ENCODE measurements around the gene FHOD3. TPM values are rescaled to one million over a fixed set of nuclear protein-coding genes. Genes with fewer than 3 reads are reported as not detected.

The FHOD3 gene
- total RNA-seq, 4 donors from 2014 or later: 15.6 to 25.9 (median 21.6) TPM

DNA sequence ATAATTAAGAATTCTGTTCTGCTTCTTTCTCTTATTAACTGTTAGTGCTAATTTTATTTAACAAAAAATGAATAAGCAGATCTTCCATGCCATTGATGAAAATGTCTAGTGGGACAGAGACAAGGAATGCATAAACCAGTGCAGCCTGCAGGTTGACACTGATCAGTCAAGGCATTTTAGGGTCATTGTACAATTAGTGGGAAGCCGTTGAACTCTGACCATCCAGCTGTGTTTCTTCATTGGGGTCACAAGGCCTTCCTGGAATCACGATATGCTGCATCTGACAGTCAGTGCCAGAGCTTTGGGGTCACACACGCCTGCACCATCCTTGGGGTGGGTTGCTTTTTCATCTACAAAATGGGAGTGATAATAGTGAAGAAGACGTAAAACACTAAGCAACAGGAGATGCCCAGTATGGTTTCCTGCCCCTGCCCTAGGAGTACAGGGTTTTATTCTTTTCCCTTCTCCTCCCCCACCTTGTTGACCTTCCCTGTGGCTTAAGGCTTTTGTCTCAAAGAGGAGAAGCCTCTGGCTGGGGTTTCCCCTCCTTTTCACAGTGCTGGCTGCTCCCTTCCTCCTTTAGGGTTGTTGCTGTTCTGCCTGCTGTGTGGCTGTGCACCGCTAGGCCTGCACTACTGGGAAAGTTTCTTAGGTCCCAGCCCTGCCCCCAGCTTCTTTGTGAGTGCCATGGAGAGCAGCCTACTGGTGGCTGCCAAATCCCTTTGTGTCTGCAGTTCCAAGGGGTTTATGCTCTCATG lies 285.7 kb downstream of the FHOD3 start:
- Histone ChIP-seq H3K36me3 (no peaks in the 10 kb centered on the region), H3K27ac (no peak overlapping the region), H3K9me3 (no peaks in the 10 kb centered on the region), H3K4me3 (no peak overlapping the region), H3K4me1 (peaks cover 0 to 17% (median 0%) of the 10 kb centered on the region in 4 donors), H3K27me3 (no peaks in the 10 kb centered on the region)
- TF ChIP-seq EP300 (IDR thresholded peaks at IDR 0.05) (no peak), POLR2A (IDR thresholded peaks at IDR 0.05) (no peak)
- TF ChIP-seq, protein P1, sequence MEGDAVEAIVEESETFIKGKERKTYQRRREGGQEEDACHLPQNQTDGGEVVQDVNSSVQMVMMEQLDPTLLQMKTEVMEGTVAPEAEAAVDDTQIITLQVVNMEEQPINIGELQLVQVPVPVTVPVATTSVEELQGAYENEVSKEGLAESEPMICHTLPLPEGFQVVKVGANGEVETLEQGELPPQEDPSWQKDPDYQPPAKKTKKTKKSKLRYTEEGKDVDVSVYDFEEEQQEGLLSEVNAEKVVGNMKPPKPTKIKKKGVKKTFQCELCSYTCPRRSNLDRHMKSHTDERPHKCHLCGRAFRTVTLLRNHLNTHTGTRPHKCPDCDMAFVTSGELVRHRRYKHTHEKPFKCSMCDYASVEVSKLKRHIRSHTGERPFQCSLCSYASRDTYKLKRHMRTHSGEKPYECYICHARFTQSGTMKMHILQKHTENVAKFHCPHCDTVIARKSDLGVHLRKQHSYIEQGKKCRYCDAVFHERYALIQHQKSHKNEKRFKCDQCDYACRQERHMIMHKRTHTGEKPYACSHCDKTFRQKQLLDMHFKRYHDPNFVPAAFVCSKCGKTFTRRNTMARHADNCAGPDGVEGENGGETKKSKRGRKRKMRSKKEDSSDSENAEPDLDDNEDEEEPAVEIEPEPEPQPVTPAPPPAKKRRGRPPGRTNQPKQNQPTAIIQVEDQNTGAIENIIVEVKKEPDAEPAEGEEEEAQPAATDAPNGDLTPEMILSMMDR (IDR thresholded peaks at IDR 0.05): no peak
- WGBS, 2 donors: 64 to 72% methylated on average over 5 of the region's 5 CpGs
- no peak for DNase-seq (ENCODE audit: low spot score in 2 of 2)

DNA sequence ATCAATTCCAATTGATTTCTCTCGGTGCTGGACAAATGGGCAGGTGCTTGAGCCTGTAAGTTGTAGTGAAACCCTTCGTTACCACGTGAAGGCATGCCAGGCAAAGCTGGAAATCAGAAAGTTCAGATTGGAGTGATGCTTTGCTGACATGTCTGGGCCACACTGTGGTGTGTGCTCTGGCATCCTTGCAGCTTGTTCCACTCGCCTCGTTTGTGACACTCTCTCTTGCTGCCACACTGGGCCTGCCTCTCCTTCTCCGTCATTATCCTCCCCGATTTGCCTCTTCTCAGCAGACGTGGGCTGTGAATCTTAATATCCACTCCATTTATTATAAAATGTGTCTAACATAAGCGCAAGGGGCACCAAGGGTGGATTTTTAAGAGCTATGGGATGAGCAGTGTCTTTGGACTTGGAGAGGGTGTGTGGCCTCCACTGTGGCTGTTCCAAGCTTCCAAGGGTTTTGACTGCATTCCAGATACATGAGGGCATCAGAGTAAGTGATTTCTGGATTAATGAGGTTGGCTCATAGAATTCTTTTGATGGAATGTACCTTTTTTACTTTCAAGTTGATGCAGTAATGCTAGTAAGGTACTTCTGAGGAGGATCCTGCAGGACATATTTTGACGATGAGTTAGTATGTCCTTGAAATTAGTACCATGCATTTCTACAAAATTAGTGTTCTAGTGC lies 292.5 kb downstream of the FHOD3 start:
- Histone ChIP-seq H3K27ac (no peak overlapping the region), H3K4me3 (no peak overlapping the region), H3K4me1 (peaks cover 0 to 7% (median 0%) of the 10 kb centered on the region in 4 donors), H3K27me3 (no peaks in the 10 kb centered on the region), H3K36me3 (no peaks in the 10 kb centered on the region), H3K9me3 (no peaks in the 10 kb centered on the region)
- WGBS, 2 donors: 93 to 94% methylated on average over 10 of the region's 10 CpGs
- no peak for TF ChIP-seq EP300 (IDR thresholded peaks at IDR 0.05)
- no peak for DNase-seq (ENCODE audit: low spot score in 2 of 2)

DNA sequence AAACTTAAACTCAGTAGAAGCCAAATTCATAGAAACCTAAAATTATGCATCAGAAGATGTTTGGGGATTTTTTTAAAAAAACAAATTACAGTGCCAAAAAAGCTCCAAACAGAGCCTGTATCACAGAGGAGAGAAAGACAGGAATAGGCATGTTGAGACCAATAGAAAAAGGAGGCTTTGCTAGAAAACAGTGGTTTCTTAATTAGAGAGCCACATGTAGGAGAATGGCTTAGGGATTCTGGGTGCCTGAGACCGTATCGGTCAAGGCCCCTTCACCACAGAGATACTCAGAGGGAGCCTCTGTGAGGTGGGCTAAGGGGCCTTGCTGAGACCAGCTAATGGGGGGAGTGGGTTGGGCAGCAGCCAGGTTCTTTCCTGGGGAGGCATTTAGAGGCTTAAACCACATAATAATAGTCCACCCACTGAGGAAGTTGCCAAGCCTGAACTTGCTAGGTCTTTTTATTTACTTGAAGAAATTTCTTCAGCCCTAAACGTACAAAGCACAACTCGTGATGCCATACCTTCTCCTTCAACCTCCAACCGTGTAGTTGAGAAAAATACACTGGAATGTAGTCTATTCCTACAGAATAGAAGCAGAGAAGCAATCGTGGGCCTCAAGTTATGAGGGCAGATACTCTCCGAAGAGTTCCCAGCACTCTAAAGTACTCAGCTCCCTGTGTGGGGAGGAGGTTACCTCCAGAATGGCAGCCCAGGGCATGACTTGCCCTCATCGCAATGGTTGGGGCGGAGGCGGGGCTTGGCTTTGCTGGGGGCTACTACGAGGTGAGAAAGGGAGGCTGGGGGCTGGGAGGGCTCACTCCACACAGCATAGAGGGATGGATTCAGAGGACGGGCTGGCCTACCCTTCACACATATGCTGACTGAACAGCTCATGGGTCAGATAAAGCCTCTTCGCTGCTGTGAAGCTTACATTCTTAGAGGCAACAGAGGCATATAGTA lies 293.4 kb downstream of the FHOD3 start:
- Histone ChIP-seq H3K27ac (no peak overlapping the region), H3K9me3 (no peaks in the 10 kb centered on the region)
- 87 to 89% methylated on average over 13 of the region's 13 CpGs for WGBS, 2 donors

DNA sequence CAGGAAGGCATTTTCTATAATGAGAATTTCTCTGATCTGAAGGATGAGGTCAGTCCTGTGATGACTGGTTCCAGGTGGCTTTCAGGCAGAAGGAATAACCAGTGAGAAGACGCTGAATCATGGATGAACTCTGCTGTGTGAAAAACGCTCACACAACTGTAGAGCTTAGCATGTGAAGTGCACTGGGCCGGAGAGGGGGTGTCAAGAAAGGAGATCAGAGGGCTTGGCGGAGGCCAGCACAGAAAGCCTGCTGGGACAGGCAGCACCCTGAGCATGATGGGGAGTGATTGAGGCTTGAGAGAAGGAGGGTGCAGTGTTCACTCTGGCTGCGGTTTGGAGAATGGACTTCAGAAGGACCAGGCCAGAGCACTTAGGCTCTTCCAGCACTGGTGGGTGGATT lies 294.8 kb downstream of the FHOD3 start:
- no peak overlapping the region for H3K4me3 ChIP-seq
- no peaks in the 10 kb centered on the region for H3K36me3 ChIP-seq
- 85 to 89% methylated on average over 5 of the region's 5 CpGs for WGBS, 2 donors
- H3K9me3 ChIP-seq: no peaks in the 10 kb centered on the region
- no peaks in the 10 kb centered on the region for H3K27me3 ChIP-seq
- DNase-seq (ENCODE audit: low spot score in 2 of 2): no peak
- H3K27ac ChIP-seq: no peak overlapping the region
- TF ChIP-seq POLR2A (IDR thresholded peaks at IDR 0.05): no peak
- no peak for TF ChIP-seq EP300 (IDR thresholded peaks at IDR 0.05)
- TF ChIP-seq, protein P1 (IDR thresholded peaks at IDR 0.05): no peak
- no peaks in the 10 kb centered on the region for H3K4me1 ChIP-seq

More for the DNA sequence above, 293.4 kb downstream of the FHOD3 start:
- Histone ChIP-seq H3K4me3 (no peak overlapping the region), H3K4me1 (peaks cover 0 to 2% (median 0%) of the 10 kb centered on the region in 4 donors), H3K36me3 (no peaks in the 10 kb centered on the region), H3K27me3 (no peaks in the 10 kb centered on the region)
- no peak for TF ChIP-seq EP300 (IDR thresholded peaks at IDR 0.05)
- TF ChIP-seq POLR2A (IDR thresholded peaks at IDR 0.05): no peak
- TF ChIP-seq, protein P1 (IDR thresholded peaks at IDR 0.05): no peak
- DNase-seq (ENCODE audit: low spot score in 2 of 2): no peak

DNA sequence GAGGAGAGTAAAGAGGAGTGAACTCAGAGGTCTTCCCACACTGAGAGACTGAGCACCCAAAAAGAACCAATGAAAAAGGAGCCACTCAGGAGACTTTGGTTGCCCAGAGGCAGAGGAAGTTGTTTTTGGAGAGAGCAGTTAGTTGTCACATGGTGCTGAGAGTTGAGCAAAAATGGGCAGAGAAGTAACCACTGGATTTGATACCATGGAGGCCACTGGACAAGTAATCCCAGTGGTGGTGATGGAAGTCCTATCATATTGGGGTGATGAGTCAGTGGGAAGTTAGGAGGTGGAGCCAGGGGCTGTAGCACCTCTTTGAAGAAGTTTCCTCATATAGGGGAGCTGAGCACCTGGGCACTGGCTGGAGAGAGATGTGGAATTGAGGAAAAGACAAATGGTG lies 295.5 kb downstream of the FHOD3 start:
- no peaks in the 10 kb centered on the region for H3K9me3 ChIP-seq
- H3K36me3 ChIP-seq: no peaks in the 10 kb centered on the region
- no peak overlapping the region for H3K27ac ChIP-seq
- H3K4me3 ChIP-seq: no peak overlapping the region
- no peaks in the 10 kb centered on the region for H3K27me3 ChIP-seq
- TF ChIP-seq, protein P1 (IDR thresholded peaks at IDR 0.05): no peak
- TF ChIP-seq POLR2A (IDR thresholded peaks at IDR 0.05) (no peak), EP300 (IDR thresholded peaks at IDR 0.05) (no peak)
- H3K4me1 ChIP-seq: no peaks in the 10 kb centered on the region
- DNase-seq (ENCODE audit: low spot score in 2 of 2): no peak
